GM21619 (cell line): ENCODE data around the gene EGF.
"Not testable (repeated sequence)": the region's sequence is repeated elsewhere in the genome, so short reads cannot be mapped to it uniquely, and the experiment has no call there.

ENCODE experiments used
- ATAC-seq: cut with Tn5 transposase; IDR thresholded peaks from one replicate; pipeline ENCODE4 v1.9.1; 2021; ENCODE audit not compliant: unreplicated experiment

The EGF gene

DNA sequence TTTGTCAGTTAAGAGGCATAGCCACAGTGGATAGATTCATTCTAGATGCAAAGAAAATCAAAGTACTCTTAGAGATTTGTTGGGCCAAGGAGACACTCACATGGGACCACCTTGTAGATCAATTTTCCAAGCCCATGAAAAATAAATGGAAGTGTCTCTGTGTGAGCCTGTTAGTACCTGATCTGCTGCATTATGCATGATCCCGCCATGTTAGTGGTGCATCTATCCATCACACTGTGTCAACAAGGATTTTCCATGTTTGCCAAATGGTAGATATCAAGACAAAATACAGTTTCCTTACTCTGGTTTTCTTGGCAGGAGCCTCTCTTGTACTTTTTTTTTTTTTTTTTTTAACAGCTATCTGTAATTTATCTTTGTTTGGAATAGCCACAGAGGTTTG is 112.4 kb downstream of the EGF start:
- ATAC-seq, result no peak

DNA sequence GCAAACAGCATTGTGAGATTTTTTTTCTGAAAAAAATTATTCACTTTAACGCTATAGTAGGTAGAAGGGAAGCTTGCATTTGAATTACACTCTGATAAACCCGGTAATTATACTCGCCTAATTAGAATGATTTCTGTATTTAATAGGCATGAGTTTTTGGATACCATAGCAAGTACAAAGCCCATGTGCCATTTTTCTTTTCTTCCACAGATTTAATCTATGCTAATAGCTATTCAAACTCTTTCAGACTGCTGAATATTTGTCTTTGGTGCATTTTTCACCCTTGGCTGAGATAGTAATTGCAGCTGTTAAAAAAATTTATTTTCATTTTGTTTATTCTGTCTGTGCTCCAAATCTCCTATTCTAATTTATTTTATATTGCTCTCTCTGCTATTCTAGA is 113.0 kb downstream of the EGF start:
- no peak for ATAC-seq

DNA sequence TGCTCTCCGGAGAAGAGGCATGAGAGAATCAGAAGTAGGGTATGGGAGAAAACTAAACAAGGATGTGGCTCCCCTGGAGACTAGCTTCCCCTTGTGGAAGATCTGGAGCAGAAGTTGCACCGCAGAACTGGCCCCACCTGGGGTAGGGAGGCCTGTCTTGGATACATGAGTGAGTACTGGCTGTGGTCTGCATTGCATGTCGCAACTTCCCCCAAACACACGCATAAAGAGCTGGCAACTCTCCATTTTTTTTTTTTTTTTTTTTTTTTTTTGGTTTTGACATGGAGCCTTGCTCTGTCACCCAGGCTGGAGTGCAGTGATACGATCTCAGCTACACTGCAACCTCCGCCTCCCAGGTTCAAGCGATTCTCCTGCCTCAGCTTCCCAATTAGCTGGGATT is 119.9 kb downstream of the EGF start:
- no peak for ATAC-seq

GRCh38 chr4:110033355-110034025 is 120.8 kb downstream of the EGF start:
- ATAC-seq, result no peak

DNA sequence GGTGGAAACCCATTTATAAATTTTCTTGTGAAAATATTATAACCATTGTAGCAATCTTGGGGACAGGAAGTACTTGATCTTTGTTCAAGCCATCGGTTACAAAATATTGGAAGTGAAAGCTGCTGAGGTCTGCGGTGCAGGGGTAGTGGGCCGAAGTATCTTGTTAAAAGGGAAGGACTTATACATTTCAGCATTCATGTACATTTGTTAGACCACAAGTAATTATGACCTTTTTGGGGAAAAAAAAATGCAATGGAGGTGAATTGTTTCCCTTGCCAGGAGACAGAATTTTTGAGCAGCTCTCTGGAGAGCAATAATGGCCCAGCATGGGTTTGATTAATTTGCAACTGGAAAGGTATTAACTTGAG is 121.3 kb downstream of the EGF start:
- ATAC-seq, result peak; percentile 97

GRCh38 chr4:110039164-110039563 is 126.5 kb downstream of the EGF start:
- ATAC-seq, result not testable (repeated sequence)

DNA sequence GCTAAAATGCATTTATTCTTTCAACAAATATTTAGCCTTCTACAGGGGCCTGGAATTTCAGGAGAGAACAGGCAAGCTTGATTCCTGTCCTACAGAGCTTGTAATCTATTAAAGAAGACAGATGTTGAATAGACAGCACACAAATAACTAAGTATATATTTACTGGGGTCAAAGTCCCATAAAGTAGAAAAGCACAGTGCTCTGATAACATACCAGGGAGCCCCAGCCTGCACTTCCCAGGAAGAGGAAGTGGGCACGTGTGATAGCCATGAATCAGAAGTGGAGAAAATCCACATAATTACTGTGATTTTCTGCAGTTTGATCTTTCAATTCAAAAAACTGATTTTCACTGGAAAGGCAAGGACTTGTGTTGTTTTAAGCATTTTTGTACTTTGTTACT is 129.1 kb downstream of the EGF start:
- ATAC-seq, result no peak

DNA sequence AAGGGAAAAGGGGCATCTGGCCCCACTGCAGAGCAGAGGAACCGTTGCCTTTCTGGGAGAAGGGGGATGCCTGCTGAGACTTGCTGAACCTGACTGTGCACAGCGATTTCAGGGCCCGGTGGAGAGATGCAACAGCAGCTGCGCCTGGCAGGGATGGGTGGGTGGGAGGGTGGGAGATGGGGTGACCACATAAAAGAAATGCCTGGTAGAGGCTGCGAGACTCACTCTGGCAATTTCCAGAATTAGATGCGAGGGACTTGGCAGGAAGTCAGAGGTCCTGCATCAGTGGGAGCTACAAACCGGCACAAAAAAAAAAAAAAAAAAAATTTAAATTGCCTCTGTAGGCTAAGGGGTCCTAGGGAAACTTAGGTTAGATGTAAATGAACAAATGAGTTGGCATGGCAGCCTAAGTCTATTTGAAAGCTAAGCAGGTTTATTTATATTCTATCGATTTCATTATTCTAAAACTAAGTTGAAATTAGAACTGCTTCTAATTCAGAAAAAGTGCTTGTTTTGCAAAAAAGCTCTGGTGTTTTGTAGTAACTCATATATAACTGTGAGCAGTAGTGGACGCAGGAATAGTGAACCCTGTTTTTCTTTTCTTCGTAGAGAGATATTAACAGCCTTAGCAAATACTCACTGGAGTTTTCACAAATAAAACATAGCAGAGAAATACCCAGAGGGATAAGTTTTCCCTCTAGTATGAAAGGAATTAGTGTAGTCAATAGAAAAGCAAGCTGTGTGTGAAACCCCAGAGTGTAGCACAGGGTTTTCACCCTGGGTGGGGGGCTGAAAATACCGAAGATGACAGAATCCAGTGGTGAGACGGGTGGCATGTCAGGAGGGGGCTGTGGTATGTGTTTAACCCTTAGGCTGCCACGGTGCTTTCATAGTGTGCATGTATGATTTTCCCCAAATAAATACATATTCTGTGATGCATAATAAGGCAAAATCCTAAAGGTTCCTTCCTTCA is 130.1 kb downstream of the EGF start:
- no peak for ATAC-seq

- ATAC-seq, result no peak
Observed at GRCh38 chr4:110046588-110047049, 133.9 kb downstream of the EGF start.

DNA sequence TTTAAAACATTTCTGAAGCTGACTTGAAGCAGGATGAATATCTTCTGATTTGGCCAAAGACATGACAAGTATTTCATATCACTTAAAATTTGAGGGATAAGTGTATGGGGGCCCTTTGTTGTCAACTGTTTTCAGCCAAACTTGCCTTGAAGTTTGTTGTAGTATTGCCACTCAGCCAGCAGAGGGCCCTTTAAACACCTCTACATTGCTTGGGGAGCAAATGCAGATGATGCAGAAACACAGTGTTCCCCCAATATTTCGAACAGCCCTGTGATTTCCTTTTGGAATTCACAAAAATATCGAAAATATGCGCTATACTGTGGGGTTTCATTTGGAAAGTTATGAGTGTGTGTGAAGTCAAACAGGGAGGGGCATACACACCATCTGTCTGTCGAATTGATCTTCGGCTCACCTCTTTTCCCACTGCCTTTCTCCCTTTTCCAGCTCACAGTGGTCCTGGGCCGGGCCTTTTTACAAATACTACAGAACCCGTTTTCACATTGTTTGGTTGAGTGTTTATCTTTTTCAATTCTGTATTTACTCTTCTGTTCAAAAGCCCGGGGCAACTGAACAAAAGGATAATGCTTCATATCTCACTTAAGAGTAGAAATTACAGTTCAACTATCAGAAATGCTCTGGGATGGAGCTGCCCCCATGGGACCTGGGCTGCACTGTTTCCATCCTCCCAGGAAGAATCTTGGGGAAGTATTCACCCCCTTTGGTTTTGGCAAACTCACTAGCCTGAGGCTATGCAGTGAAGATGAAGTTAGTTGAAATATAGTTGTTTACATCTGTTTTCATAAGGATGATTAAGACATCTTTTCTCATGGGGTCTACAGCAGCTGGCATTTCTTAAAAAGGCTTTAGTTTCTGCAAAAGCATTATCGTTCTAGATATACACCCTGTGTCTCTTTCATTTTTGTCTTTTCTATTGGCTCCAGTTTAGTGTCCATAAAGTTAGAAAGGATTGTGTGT is 137.6 kb downstream of the EGF start:
- ATAC-seq, result peak; percentile 71

DNA sequence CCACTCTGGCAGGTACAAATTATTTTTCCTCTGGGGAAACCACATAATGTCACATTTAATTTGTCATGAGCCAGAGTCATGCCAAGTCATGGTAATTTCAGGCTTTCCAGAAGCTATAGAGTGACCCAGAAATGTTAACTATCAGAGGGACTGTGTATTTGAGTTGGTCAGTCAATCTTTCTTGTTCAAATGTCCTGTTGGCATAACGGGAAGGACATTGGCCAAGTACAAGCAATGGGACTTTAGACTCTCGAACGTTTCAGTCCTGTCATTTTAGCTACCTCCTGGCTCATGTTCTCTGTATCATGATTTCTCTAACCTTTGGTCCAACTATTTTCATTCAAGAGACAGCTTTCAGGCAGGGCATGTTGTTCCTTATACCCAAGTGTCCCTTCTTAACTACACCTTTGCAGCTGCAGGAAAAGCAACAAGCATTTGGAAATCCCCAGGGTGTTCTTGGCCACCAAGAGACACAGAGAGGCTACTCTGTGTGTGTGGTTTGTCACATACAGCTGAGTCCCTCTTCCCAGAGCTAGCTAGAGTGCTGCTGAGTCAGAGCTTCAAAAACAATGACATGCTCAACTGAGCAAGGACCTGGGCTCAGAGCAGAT is 142.6 kb downstream of the EGF start:
- peak; percentile 78 for ATAC-seq

DNA sequence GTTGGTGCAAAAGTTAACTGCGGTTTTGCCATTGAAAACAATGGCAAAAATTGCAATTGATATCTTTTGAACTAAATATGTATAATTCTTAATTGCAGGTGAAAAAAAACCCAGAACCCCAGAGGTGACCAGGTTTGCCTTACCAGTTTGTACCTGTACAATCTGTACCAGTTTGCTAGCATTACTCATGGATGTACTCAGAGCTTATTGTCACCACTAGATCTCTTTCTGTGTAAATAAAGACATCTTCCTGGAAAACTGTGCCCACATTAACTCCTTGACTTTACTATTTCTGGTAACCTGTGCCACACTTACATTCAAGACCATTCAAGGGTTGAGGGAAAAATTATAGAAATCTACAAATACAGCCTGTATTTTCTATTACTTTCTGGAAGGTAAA is 146.0 kb downstream of the EGF start:
- no peak for ATAC-seq

GRCh38 chr4:110059556-110060191 is 147.0 kb downstream of the EGF start:
- peak; percentile 81 for ATAC-seq

GRCh38 chr4:110061076-110061475 is 148.4 kb downstream of the EGF start:
- no peak for ATAC-seq
